ENCODE measurements around the gene ATXN2.

The ATXN2 gene

DNA sequence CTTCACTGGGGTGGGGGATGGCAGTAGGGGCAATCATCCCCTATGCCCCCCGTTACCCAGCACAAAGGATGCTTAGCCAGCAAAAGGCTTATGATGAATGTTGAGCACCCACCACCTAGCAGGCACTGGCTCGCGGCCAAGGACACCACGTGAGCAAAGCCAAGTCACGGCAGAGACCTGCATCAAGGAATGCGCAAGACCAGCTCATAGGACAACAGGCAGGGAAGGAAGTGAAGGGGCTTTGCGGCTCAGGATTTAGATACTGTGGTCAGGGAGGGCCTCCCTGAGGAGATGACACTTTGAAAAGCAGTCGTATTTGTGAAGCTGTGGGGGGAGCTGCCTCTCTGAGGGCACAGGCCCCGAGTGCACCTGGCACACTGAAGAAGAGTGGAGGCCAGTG is 160.6 kb downstream of the ATXN2 start:
- no peak for DNase-seq (ENCODE audit: low spot score)

DNA sequence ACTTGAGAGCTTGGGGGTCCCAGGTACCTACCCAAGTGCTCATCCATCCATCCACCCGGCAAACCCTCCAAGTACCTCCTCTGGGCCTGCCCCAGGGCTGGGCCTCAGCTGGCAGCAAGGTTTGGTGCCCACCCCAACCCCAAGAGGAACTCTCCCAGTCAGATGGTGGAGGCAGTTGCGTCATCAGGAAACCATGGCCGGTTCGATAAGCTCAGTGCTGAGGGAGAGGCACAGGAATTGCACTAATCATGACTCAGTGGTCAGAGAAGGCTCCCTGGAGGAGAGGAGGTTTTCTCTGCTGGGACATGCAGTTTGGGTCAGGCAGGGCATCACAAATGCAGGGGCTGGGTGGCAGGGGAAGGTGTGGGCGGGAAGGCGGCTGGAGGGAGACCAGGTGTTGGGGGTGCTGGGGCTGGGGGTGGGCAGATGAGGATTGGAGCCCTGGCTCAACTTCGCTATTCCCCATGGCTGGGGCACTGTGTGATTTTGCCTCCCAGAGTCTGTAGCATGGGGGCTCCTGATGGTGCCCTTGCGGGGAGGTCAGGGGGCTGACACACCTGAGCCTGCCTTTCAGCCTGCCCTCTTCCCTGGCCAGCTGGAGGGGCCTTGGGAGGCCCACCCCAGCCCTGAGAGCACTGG is 161.2 kb downstream of the ATXN2 start:
- DNase-seq (ENCODE audit: low spot score), result no peak

- no peak for DNase-seq (ENCODE audit: low spot score)
Observed at GRCh38 chr12:111436811-111437210, 162.3 kb downstream of the ATXN2 start.

DNA sequence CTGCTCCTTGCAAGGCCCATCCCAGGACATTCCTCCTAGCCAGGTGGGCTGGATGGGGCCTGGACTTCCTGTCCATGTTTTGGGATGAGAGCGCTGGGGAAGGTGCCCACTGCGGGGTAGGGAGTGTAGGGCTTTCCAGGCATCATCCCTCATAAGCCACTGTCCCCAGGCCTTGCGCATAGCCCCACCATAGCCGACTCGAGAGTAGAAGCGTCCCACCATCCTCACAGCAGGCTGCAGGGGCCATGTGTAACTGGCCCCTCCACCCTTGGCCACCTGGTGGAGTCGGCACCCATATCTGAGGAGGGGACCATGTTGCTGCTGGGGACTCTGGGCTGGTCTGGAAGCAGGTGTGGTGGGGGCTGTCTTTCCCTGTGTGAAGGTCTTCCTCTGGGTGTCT is 162.8 kb downstream of the ATXN2 start:
- no peak for DNase-seq (ENCODE audit: low spot score)

- DNase-seq (ENCODE audit: low spot score), result no peak
Observed at GRCh38 chr12:111435661-111436201, 163.4 kb downstream of the ATXN2 start.

DNA sequence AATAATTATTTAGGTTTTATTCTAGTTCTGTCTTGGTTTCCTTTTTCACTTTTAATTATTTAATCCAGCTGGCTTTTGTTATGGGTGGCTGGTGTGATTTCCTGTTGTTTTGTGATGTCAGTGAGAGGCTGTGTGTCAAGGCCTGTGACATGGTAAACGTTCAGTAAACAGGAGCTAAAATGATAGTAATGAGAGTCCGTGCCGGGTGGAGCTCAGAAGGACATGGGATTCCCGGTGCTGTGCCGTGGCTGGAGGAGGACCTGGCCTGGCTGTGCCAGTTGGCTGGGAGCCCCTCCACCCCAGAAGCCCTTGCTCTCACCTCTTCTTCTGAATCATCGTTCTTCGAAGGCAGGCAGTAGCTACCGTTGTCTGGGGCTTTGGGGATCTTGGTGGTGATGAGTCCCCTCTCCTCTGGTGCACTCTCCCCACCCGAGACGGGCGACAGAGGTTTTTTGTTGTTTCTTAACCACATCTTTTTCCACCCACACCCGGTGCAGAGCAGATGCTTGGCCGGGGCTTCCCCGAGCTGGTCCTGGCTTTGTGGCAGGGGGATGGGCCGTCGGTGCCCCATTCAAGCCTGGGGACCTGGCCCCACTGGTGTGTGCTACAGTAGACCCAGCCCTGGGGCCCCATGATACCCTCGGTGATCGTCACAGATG is 164.3 kb downstream of the ATXN2 start:
- no peak for DNase-seq (ENCODE audit: low spot score)

GRCh38 chr12:111434049-111434448 is 165.1 kb downstream of the ATXN2 start:
- DNase-seq (ENCODE audit: low spot score), result no peak

GRCh38 chr12:111431772-111432171 is 167.3 kb downstream of the ATXN2 start:
- no peak for DNase-seq (ENCODE audit: low spot score)

- DNase-seq (ENCODE audit: low spot score), result no peak
Observed at GRCh38 chr12:111430433-111431353, 168.4 kb downstream of the ATXN2 start.

GRCh38 chr12:111429828-111430432 is 169.2 kb downstream of the ATXN2 start:
- DNase-seq (ENCODE audit: low spot score), result no peak

GRCh38 chr12:111428728-111429175 is 170.4 kb downstream of the ATXN2 start:
- DNase-seq (ENCODE audit: low spot score), result no peak

- DNase-seq (ENCODE audit: low spot score), result no peak
Observed at GRCh38 chr12:111428081-111428727, 170.9 kb downstream of the ATXN2 start.

DNA sequence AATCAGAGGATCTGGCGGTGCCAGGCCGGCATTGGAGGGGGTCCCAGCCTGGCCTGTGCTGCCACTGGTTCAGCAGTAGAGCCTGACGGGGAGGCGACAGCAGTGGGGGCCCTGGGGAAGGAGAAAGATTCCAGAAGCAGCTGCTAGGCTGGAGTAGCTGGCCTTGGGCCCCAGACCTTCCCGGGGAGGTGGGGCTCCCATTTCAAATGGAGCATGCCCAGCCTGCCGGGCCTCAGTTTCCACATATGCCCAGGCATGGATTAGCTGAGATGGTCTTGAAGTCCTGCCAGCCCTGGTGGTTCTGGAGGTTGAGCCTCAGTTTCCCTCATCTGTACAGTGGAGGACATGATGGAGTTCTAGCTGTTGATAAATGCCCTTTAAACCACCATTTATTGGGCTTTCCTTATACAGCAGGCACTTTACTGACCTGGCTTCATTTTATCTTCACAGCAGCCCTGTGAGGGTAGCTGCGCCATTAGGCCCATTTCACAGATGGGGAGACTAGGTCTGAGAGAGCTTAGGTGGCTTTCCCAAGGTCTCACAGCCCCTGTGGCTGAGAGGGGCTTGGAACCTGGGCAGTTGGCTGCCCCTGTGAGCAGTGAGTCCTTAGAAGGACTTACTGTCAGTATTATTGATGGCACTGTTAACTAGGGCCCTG is 171.6 kb downstream of the ATXN2 start:
- no peak for DNase-seq (ENCODE audit: low spot score)

GRCh38 chr12:111426344-111427185 is 172.6 kb downstream of the ATXN2 start:
- no peak for DNase-seq (ENCODE audit: low spot score)

- no peak for DNase-seq (ENCODE audit: low spot score)
Observed at GRCh38 chr12:111425655-111426054, 173.5 kb downstream of the ATXN2 start.

DNA sequence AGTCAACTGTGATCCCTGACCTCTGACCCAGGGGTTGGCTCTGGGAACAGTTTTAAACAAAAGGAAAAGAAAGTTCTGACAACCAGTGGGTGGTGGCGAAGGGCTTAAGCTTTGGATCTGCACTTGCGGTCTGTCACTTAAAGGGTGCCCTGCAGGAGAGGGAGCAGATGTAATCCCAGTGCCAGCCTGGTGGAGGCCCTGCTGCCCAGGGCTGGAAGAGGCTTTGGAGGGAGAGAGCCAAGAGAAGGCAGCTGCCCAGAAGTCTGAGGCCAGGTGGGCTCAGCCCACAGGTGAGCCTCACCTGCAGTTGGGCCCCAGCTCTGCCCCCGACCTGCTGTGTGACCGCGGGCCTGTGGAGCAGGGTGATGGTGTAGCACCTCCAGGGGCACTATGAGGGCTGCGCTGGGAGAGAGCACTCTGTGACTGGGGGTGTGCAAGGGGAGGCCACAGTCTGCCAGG is 174.3 kb downstream of the ATXN2 start:
- no peak for DNase-seq (ENCODE audit: low spot score)

GRCh38 chr12:111424189-111424792 is 174.8 kb downstream of the ATXN2 start:
- no peak for DNase-seq (ENCODE audit: low spot score)

- no peak for DNase-seq (ENCODE audit: low spot score)
Observed at GRCh38 chr12:111420494-111420893, 178.6 kb downstream of the ATXN2 start.

DNA sequence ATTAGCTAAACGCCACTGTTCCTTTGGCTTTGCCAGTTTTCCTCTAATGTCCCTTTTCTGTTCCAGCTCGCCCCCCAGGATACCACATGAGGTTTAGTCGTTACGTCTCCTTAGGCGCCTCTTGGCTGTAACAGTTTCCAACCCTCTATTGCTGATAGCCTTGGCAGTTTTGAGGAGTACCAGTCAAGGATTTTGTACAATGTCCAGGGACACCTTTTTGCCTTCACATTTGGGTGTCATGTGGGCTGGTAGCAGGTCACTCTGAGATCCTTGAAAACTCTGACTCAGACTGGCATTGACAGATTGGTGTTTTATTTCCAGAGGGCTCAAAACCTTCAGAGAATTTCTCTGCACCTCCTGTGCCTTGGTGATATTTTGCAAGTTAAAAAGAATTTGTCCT is 179.3 kb downstream of the ATXN2 start:
- no peak for DNase-seq (ENCODE audit: low spot score)

DNA sequence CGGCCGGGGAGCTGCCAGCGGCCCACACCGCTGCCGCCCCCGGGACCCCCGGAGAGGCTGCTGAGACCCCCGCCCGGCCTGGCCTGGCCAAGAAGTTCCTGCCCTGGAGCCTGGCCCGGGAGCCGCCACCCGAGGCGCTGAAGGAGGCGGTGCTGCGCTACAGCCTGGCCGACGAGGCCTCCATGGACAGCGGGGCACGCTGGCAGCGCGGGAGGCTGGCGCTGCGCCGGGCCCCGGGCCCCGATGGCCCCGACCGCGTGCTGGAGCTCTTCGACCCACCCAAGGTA is 180.6 kb downstream of the ATXN2 start:
- no peak for DNase-seq (ENCODE audit: low spot score)
